ENCODE data around the gene PLK3.

PLK3 gene

GRCh38 chr1:44775930-44776729, 24.0 kb upstream of the PLK3 start:
- TF ChIP-seq, protein P1, sequence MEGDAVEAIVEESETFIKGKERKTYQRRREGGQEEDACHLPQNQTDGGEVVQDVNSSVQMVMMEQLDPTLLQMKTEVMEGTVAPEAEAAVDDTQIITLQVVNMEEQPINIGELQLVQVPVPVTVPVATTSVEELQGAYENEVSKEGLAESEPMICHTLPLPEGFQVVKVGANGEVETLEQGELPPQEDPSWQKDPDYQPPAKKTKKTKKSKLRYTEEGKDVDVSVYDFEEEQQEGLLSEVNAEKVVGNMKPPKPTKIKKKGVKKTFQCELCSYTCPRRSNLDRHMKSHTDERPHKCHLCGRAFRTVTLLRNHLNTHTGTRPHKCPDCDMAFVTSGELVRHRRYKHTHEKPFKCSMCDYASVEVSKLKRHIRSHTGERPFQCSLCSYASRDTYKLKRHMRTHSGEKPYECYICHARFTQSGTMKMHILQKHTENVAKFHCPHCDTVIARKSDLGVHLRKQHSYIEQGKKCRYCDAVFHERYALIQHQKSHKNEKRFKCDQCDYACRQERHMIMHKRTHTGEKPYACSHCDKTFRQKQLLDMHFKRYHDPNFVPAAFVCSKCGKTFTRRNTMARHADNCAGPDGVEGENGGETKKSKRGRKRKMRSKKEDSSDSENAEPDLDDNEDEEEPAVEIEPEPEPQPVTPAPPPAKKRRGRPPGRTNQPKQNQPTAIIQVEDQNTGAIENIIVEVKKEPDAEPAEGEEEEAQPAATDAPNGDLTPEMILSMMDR (conservative IDR thresholded peaks at IDR 0.05; ENCODE audit: control insufficient read depth, insufficient read depth, low read depth, low read length), result no peak
- no peak for DNase-seq (ENCODE audit: low read depth)
- H3K4me3 ChIP-seq (ENCODE audit: control insufficient read depth, low read depth, low read length), result peak overlapping the region; percentile 83

DNA sequence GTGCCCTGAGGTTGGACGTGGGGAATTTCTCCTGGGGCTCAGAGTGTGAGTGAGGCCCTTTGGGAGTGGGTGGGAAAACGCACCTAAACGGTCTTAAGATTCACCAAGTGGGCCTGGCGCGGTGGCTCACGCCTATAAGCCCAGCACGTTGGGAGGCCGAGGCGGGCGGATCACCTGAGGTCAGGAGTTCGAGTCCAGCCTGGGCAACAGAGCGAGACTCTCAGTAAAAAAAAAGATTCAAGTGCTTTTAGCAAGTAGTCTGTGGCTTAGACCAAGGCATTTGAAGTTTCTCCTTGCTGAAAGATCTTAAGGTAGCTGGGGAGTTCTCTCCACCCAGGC, 23.5 kb upstream of the PLK3 start:
- TF ChIP-seq, protein P1 (conservative IDR thresholded peaks at IDR 0.05; ENCODE audit: control insufficient read depth, insufficient read depth, low read depth, low read length), result no peak

GRCh38 chr1:44777547-44777946, 22.6 kb upstream of the PLK3 start:
- peak overlapping the region; percentile 83 for H3K4me3 ChIP-seq (ENCODE audit: control insufficient read depth, low read depth, low read length)
- TF ChIP-seq, protein P1 (conservative IDR thresholded peaks at IDR 0.05; ENCODE audit: control insufficient read depth, insufficient read depth, low read depth, low read length), result no peak
- no peak for DNase-seq (ENCODE audit: low read depth)

More for the DNA sequence above, 23.5 kb upstream of the PLK3 start:
- DNase-seq (ENCODE audit: low read depth), result no peak
- peak overlapping the region; percentile 83 for H3K4me3 ChIP-seq (ENCODE audit: control insufficient read depth, low read depth, low read length)

DNA sequence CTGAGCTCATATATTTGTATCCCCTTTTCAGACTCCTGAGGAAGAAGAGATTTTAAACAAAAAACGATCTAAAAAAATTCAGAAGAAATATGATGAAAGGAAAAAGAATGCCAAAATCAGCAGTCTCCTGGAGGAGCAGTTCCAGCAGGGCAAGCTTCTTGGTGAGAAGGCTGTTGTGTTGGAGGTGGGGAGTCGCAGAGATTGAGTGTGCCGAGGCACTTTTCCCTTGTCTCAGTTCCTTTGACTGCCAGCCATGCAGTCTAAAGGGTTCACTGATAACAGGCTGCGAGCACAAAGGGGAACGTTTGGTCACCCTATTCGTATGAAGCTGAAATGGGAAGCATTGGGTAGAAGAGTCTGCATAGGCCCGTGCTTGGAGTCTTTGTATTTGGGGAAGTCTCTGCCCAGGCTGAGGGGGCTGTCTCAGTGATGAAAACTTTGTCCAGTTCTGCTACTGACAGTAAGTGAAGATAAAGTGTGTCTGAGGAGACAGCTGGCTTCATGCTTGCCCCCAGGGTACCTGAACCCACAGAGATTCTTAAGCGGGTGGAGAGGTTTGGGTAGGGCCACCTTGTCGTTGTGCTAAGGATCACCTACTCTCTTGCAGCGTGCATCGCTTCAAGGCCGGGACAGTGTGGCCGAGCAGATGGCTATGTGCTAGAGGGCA, 22.1 kb upstream of the PLK3 start:
- no peak for DNase-seq (ENCODE audit: low read depth)
- TF ChIP-seq, protein P1 (conservative IDR thresholded peaks at IDR 0.05; ENCODE audit: control insufficient read depth, insufficient read depth, low read depth, low read length), result no peak
- peak overlapping the region; percentile 83 for H3K4me3 ChIP-seq (ENCODE audit: control insufficient read depth, low read depth, low read length)

DNA sequence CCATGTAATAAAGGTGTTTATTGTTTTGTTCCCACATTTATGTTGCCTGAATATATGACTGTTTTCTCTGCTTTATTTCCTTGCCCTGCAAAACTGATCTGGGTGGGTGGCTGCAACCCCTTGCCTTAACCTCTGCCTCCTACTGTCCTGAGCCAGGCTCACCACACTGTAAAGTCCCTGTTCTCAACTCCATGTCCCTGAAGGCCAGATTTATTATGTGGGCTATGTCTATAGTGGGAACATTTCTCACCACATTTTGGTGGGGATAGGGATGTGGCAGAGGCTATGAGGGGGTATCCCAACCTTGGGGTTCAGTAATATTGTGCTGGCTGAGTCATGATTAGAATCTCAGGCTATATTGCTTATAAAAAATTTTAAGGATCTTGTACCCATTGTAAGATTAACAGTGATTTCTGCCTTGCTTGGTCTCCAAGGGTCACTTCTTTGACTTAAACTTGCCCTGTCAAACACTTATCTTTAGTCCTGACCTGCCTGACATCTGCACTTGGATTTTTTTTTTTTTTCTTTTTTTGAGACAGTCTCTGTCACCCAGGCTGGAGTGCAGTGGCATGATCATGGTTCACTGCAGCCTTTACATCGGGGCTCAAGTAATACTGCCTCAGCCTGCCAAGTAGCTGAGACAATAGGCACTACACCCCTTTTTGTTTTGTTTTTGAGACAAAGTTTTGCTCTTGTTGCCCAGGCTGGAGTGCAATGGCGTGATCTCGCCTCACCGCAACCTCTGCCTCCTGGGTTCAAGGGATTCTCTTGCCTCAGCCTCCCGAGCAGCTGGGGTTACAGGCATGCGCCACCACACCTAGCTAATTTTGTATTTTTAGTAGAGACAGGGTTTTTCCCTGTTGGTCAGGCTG, 21.2 kb upstream of the PLK3 start:
- H3K4me3 ChIP-seq (ENCODE audit: control insufficient read depth, low read depth, low read length), result no peak overlapping the region
- DNase-seq (ENCODE audit: low read depth), result no peak
- TF ChIP-seq, protein P1 (conservative IDR thresholded peaks at IDR 0.05; ENCODE audit: control insufficient read depth, insufficient read depth, low read depth, low read length), result no peak

- no peak for DNase-seq (ENCODE audit: low read depth)
- TF ChIP-seq, protein P1 (conservative IDR thresholded peaks at IDR 0.05; ENCODE audit: control insufficient read depth, insufficient read depth, low read depth, low read length), result no peak
- no peak overlapping the region for H3K4me3 ChIP-seq (ENCODE audit: control insufficient read depth, low read depth, low read length)
These were observed 19.5 kb upstream of the PLK3 start for GRCh38 chr1:44780583-44781121.
